HEK293 (cell line): ENCODE measurements around the gene BAZ2B.

Experiments
- ATF2 ChIP-seq: fragments of 450-650 bp; formaldehyde crosslinking; IDR thresholded peaks from 2 replicates; pipeline ENCODE4 v1.5.1; 2016; ENCODE audit warnings: missing biosample characterization, missing genetic modification characterization, low read depth
- GFI1B ChIP-seq: fragments of 450-650 bp; formaldehyde crosslinking; IDR thresholded peaks from 2 replicates; pipeline ENCODE4 v1.5.1; 2016; ENCODE audit warnings: missing biosample characterization, missing genetic modification characterization
- ZBTB20 ChIP-seq: fragments of 450-650 bp; formaldehyde crosslinking; IDR thresholded peaks from 2 replicates; pipeline ENCODE4 v1.5.1; 2016; ENCODE audit warnings: missing biosample characterization, missing genetic modification characterization
- ZBTB7A ChIP-seq: fragments of 450-650 bp; formaldehyde crosslinking; IDR thresholded peaks from 2 replicates; pipeline ENCODE4 v1.5.1; 2016; ENCODE audit warnings: low read depth, missing biosample characterization, missing genetic modification characterization
- ZNF133 ChIP-seq: fragments of 450-650 bp; formaldehyde crosslinking; IDR thresholded peaks from 2 replicates; pipeline ENCODE4 v1.5.1; 2016; ENCODE audit warnings: missing biosample characterization, missing genetic modification characterization
- ZNF16 ChIP-seq: fragments of 450-650 bp; formaldehyde crosslinking; IDR thresholded peaks from 2 replicates; pipeline ENCODE4 v1.5.1; 2016; ENCODE audit warnings: low read depth, missing biosample characterization, missing genetic modification characterization
- ZNF776 ChIP-seq: fragments of 450-650 bp; formaldehyde crosslinking; IDR thresholded peaks from 2 replicates; pipeline ENCODE4 v1.5.0; 2017; ENCODE audit warnings: missing biosample characterization, missing genetic modification characterization, borderline replicate concordance
- ZNF830 ChIP-seq: fragments of 450-650 bp; IDR thresholded peaks from 2 replicates; pipeline ENCODE4 v1.5.0; 2018; ENCODE audit warnings: missing biosample characterization, missing genetic modification characterization, low read depth, mild to moderate bottlenecking, moderate library complexity
- TF ChIP-seq, protein P1 (sequence below): fragments of 450-650 bp; formaldehyde crosslinking; IDR thresholded peaks from 2 replicates; pipeline ENCODE4 v1.5.1; 2016; ENCODE audit warnings: missing biosample characterization, missing genetic modification characterization
- TF ChIP-seq, protein P2 (sequence below): fragments of 450-650 bp; formaldehyde crosslinking; IDR thresholded peaks from 2 replicates; pipeline ENCODE4 v1.5.1; 2016; ENCODE audit warnings: missing biosample characterization, missing genetic modification characterization
- TF ChIP-seq, protein P3 (sequence below): fragments of 450-650 bp; formaldehyde crosslinking; IDR thresholded peaks from 2 replicates; pipeline ENCODE4 v1.5.1; 2016; ENCODE audit warnings: missing biosample characterization, missing genetic modification characterization
- TF ChIP-seq, protein P4 (sequence below): fragments of 450-650 bp; formaldehyde crosslinking; IDR thresholded peaks from 2 replicates; pipeline ENCODE4 v1.5.1; 2016; ENCODE audit warnings: missing biosample characterization, missing genetic modification characterization
- TF ChIP-seq, protein P5 (sequence below): fragments of 450-650 bp; IDR thresholded peaks from 2 replicates; pipeline ENCODE4 v1.5.1; 2018; ENCODE audit warnings: missing biosample characterization, missing genetic modification characterization
- TF ChIP-seq, protein P6 (sequence below): fragments of 450-650 bp; formaldehyde crosslinking; IDR thresholded peaks from 2 replicates; pipeline ENCODE4 v1.5.1; 2016; ENCODE audit warnings: missing biosample characterization, missing genetic modification characterization

DNA sequence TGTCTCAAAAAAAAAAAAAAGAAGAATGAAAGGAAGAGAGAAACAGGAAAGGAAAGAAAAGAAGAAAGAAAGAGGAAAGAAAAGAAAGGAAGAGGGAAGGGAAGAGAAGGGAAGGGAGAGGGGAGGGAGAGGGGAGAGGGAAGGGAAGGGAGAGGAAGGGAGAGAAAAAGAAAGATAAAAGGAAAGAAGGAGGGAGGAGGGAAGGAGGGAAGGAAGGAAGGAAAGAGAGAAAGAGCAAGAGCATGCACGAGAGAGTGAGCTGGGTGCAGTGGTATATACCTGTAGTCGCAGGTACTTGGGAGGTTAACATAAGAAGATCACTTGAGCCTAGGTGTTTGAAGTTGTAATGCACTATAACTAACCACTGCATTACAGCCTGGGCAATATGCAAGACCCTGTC, 6.6 kb upstream of the BAZ2B start:
- TF ChIP-seq, protein P1, sequence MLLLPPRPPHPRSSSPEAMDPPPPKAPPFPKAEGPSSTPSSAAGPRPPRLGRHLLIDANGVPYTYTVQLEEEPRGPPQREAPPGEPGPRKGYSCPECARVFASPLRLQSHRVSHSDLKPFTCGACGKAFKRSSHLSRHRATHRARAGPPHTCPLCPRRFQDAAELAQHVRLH (tag by site-specific recombination), result no peak
- TF ChIP-seq, protein P2, sequence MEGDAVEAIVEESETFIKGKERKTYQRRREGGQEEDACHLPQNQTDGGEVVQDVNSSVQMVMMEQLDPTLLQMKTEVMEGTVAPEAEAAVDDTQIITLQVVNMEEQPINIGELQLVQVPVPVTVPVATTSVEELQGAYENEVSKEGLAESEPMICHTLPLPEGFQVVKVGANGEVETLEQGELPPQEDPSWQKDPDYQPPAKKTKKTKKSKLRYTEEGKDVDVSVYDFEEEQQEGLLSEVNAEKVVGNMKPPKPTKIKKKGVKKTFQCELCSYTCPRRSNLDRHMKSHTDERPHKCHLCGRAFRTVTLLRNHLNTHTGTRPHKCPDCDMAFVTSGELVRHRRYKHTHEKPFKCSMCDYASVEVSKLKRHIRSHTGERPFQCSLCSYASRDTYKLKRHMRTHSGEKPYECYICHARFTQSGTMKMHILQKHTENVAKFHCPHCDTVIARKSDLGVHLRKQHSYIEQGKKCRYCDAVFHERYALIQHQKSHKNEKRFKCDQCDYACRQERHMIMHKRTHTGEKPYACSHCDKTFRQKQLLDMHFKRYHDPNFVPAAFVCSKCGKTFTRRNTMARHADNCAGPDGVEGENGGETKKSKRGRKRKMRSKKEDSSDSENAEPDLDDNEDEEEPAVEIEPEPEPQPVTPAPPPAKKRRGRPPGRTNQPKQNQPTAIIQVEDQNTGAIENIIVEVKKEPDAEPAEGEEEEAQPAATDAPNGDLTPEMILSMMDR (tag by site-specific recombination), result no peak
- TF ChIP-seq, protein P3, sequence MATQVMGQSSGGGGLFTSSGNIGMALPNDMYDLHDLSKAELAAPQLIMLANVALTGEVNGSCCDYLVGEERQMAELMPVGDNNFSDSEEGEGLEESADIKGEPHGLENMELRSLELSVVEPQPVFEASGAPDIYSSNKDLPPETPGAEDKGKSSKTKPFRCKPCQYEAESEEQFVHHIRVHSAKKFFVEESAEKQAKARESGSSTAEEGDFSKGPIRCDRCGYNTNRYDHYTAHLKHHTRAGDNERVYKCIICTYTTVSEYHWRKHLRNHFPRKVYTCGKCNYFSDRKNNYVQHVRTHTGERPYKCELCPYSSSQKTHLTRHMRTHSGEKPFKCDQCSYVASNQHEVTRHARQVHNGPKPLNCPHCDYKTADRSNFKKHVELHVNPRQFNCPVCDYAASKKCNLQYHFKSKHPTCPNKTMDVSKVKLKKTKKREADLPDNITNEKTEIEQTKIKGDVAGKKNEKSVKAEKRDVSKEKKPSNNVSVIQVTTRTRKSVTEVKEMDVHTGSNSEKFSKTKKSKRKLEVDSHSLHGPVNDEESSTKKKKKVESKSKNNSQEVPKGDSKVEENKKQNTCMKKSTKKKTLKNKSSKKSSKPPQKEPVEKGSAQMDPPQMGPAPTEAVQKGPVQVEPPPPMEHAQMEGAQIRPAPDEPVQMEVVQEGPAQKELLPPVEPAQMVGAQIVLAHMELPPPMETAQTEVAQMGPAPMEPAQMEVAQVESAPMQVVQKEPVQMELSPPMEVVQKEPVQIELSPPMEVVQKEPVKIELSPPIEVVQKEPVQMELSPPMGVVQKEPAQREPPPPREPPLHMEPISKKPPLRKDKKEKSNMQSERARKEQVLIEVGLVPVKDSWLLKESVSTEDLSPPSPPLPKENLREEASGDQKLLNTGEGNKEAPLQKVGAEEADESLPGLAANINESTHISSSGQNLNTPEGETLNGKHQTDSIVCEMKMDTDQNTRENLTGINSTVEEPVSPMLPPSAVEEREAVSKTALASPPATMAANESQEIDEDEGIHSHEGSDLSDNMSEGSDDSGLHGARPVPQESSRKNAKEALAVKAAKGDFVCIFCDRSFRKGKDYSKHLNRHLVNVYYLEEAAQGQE (tag by site-specific recombination), result no peak
- TF ChIP-seq ZNF776 (tag by site-specific recombination) (no peak), ZBTB20 (tag by site-specific recombination) (no peak), GFI1B (tag by site-specific recombination) (no peak), ZNF16 (tag by site-specific recombination) (no peak), ZNF830 (tag by site-specific recombination) (no peak), ZNF133 (tag by site-specific recombination) (no peak), ATF2 (tag by site-specific recombination) (no peak), ZBTB7A (no peak)
- TF ChIP-seq, protein P4, sequence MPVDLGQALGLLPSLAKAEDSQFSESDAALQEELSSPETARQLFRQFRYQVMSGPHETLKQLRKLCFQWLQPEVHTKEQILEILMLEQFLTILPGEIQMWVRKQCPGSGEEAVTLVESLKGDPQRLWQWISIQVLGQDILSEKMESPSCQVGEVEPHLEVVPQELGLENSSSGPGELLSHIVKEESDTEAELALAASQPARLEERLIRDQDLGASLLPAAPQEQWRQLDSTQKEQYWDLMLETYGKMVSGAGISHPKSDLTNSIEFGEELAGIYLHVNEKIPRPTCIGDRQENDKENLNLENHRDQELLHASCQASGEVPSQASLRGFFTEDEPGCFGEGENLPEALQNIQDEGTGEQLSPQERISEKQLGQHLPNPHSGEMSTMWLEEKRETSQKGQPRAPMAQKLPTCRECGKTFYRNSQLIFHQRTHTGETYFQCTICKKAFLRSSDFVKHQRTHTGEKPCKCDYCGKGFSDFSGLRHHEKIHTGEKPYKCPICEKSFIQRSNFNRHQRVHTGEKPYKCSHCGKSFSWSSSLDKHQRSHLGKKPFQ (tag by site-specific recombination), result no peak
- TF ChIP-seq, protein P5, sequence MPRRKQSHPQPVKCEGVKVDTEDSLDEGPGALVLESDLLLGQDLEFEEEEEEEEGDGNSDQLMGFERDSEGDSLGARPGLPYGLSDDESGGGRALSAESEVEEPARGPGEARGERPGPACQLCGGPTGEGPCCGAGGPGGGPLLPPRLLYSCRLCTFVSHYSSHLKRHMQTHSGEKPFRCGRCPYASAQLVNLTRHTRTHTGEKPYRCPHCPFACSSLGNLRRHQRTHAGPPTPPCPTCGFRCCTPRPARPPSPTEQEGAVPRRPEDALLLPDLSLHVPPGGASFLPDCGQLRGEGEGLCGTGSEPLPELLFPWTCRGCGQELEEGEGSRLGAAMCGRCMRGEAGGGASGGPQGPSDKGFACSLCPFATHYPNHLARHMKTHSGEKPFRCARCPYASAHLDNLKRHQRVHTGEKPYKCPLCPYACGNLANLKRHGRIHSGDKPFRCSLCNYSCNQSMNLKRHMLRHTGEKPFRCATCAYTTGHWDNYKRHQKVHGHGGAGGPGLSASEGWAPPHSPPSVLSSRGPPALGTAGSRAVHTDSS (tag by site-specific recombination), result no peak
- TF ChIP-seq, protein P6, sequence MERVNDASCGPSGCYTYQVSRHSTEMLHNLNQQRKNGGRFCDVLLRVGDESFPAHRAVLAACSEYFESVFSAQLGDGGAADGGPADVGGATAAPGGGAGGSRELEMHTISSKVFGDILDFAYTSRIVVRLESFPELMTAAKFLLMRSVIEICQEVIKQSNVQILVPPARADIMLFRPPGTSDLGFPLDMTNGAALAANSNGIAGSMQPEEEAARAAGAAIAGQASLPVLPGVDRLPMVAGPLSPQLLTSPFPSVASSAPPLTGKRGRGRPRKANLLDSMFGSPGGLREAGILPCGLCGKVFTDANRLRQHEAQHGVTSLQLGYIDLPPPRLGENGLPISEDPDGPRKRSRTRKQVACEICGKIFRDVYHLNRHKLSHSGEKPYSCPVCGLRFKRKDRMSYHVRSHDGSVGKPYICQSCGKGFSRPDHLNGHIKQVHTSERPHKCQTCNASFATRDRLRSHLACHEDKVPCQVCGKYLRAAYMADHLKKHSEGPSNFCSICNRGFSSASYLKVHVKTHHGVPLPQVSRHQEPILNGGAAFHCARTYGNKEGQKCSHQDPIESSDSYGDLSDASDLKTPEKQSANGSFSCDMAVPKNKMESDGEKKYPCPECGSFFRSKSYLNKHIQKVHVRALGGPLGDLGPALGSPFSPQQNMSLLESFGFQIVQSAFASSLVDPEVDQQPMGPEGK (tag by site-specific recombination), result no peak
